ENCODE results near the gene NCKAP5. TPM values are rescaled to one million over a fixed set of nuclear protein-coding genes. Genes with fewer than 3 reads are reported as not detected.

NCKAP5 gene
- total RNA-seq, 1 donor from 2014 or later, result 8.8 TPM

- TF ChIP-seq POLR2AphosphoS5 (IDR thresholded peaks at IDR 0.05; ENCODE audit: insufficient read depth in 1 of 2, low read depth in 1 of 2), result no peak
- TF ChIP-seq, protein P1, sequence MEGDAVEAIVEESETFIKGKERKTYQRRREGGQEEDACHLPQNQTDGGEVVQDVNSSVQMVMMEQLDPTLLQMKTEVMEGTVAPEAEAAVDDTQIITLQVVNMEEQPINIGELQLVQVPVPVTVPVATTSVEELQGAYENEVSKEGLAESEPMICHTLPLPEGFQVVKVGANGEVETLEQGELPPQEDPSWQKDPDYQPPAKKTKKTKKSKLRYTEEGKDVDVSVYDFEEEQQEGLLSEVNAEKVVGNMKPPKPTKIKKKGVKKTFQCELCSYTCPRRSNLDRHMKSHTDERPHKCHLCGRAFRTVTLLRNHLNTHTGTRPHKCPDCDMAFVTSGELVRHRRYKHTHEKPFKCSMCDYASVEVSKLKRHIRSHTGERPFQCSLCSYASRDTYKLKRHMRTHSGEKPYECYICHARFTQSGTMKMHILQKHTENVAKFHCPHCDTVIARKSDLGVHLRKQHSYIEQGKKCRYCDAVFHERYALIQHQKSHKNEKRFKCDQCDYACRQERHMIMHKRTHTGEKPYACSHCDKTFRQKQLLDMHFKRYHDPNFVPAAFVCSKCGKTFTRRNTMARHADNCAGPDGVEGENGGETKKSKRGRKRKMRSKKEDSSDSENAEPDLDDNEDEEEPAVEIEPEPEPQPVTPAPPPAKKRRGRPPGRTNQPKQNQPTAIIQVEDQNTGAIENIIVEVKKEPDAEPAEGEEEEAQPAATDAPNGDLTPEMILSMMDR (IDR thresholded peaks at IDR 0.05), result no peak
- no peak for TF ChIP-seq POLR2A (IDR thresholded peaks at IDR 0.05)
- no peaks in the 10 kb centered on the region for H3K9me3 ChIP-seq
- no peak for DNase-seq (ENCODE audit: extremely low spot score in 2 of 2)
- H3K27ac ChIP-seq, result no peak overlapping the region
- no peak overlapping the region for H3K4me3 ChIP-seq
- H3K36me3 ChIP-seq, result no peaks in the 10 kb centered on the region
- intact Hi-C loops (cut with DNase I), result no loop called here
- H3K27me3 ChIP-seq, result no peaks in the 10 kb centered on the region
- H3K4me1 ChIP-seq, result no peaks in the 10 kb centered on the region
These were observed 225.3 kb downstream of the NCKAP5 start for GRCh38 chr2:133343018-133343352.

GRCh38 chr2:133342286-133343017, 225.8 kb downstream of the NCKAP5 start:
- DNase-seq (ENCODE audit: extremely low spot score in 2 of 2), result no peak
- Histone ChIP-seq H3K4me1 (no peaks in the 10 kb centered on the region), H3K27me3 (no peaks in the 10 kb centered on the region), H3K4me3 (no peak overlapping the region), H3K36me3 (no peaks in the 10 kb centered on the region), H3K9me3 (no peaks in the 10 kb centered on the region), H3K27ac (no peak overlapping the region)
- intact Hi-C loops (cut with DNase I), result no loop called here
- TF ChIP-seq POLR2AphosphoS5 (IDR thresholded peaks at IDR 0.05; ENCODE audit: insufficient read depth in 1 of 2, low read depth in 1 of 2) (no peak), POLR2A (IDR thresholded peaks at IDR 0.05) (no peak)
- TF ChIP-seq, protein P1 (IDR thresholded peaks at IDR 0.05), result no peak

DNA sequence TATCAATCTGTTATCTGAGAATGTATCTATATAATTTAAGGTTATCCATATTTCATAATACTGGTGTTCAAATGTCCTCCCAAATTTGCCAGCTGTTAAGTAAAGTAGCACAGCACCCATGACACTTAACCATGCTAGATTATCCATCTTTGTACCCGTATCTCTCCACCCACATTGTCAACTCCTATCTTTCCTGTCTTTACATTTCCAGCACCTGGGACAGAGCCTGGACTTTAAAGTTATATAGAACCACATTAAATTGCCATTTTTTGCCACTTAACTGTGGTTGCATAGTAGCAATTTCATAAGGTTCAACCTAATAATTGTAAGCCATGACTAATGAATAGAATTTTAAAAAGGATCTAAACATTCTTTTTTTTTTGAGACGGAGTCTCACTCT, 226.7 kb downstream of the NCKAP5 start:
- no peaks in the 10 kb centered on the region for H3K36me3 ChIP-seq
- H3K27me3 ChIP-seq, result no peaks in the 10 kb centered on the region
- TF ChIP-seq POLR2AphosphoS5 (IDR thresholded peaks at IDR 0.05; ENCODE audit: insufficient read depth in 1 of 2, low read depth in 1 of 2), result no peak
- TF ChIP-seq, protein P1 (IDR thresholded peaks at IDR 0.05), result no peak
- no peak for TF ChIP-seq POLR2A (IDR thresholded peaks at IDR 0.05)
- no peaks in the 10 kb centered on the region for H3K4me1 ChIP-seq
- no peak overlapping the region for H3K4me3 ChIP-seq
- H3K9me3 ChIP-seq, result no peaks in the 10 kb centered on the region
- no peak for DNase-seq (ENCODE audit: extremely low spot score in 2 of 2)
- no peak overlapping the region for H3K27ac ChIP-seq
- intact Hi-C loops (cut with DNase I), result no loop called here

GRCh38 chr2:133338224-133338623, 230.0 kb downstream of the NCKAP5 start:
- Histone ChIP-seq H3K4me1 (no peaks in the 10 kb centered on the region), H3K9me3 (no peaks in the 10 kb centered on the region), H3K36me3 (no peaks in the 10 kb centered on the region), H3K27me3 (no peaks in the 10 kb centered on the region), H3K27ac (no peak overlapping the region), H3K4me3 (no peak overlapping the region)
- no peak for DNase-seq (ENCODE audit: extremely low spot score in 2 of 2)
- intact Hi-C loops (cut with DNase I), result no loop called here
- TF ChIP-seq, protein P1 (IDR thresholded peaks at IDR 0.05), result no peak
- TF ChIP-seq POLR2A (IDR thresholded peaks at IDR 0.05) (no peak), POLR2AphosphoS5 (IDR thresholded peaks at IDR 0.05; ENCODE audit: insufficient read depth in 1 of 2, low read depth in 1 of 2) (no peak)

DNA sequence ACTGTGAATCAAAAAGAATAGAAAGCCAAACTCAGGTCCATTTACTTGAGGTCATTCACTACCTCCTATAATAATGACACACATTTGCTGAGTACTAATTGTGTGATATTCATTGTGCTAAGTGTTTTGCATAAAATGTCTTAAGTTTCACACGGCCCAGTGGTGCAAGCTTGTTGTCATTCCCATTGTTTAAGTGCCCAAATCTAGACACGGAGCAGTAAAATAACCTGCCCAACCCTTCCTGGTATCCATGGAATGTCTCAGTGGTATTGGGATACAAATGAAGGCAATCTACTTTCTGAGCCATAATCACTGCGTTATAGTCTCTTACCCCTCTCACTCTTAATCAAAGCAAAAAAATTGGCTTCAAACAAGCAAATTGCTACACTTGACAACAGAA, 233.3 kb downstream of the NCKAP5 start:
- Histone ChIP-seq H3K36me3 (no peaks in the 10 kb centered on the region), H3K9me3 (no peaks in the 10 kb centered on the region), H3K27ac (no peak overlapping the region), H3K4me3 (no peak overlapping the region), H3K4me1 (no peaks in the 10 kb centered on the region), H3K27me3 (no peaks in the 10 kb centered on the region)
- TF ChIP-seq, protein P1 (IDR thresholded peaks at IDR 0.05), result no peak
- TF ChIP-seq POLR2A (IDR thresholded peaks at IDR 0.05), result no peak
- no peak for TF ChIP-seq POLR2AphosphoS5 (IDR thresholded peaks at IDR 0.05; ENCODE audit: insufficient read depth in 1 of 2, low read depth in 1 of 2)
- no peak for DNase-seq (ENCODE audit: extremely low spot score in 2 of 2)
- intact Hi-C loops (cut with DNase I), result no loop called here

Data from vagina (tissue), 2 donors.